ENCODE results near the gene MTG2. TPM values are rescaled to one million over a fixed set of nuclear protein-coding genes. Genes with fewer than 3 reads are reported as not detected.

MTG2 gene
- total and polyA plus RNA-seq, 2 of the 13 experiments (the other 11 are each of a cell fraction or from before 2014, with no cell fraction given) = 20.4 to 37.8 TPM

GRCh38 chr20:62143081-62143956 is 39.5 kb upstream of the MTG2 start, which contains the start of the genes PSMA7 and SS18L1 (continued):
- TF ChIP-seq ZBTB4 (CRISPR knock-in tag; IDR thresholded peaks at IDR 0.05; ENCODE audit: borderline replicate concordance) = no peak
- no peak for TF ChIP-seq ZFP37 (CRISPR knock-in tag; IDR thresholded peaks at IDR 0.05; ENCODE audit: borderline replicate concordance)
- TF ChIP-seq TIGD3 (CRISPR knock-in tag; IDR thresholded peaks at IDR 0.05; ENCODE audit: borderline replicate concordance) = no peak
- no peak for TF ChIP-seq CBX2 (IDR thresholded peaks at IDR 0.05; ENCODE audit: low read depth, low read length)
- TF ChIP-seq CBX2 (CRISPR knock-in tag; IDR thresholded peaks at IDR 0.05; ENCODE audit: low read depth) = no peak
- peak; percentile 35; the same call in 1 of the 2 replicates for TF ChIP-seq JDP2 (CRISPR knock-in tag; IDR thresholded peaks at IDR 0.05; ENCODE audit: borderline replicate concordance)
- no peak for TF ChIP-seq MEF2D (CRISPR knock-in tag; IDR thresholded peaks at IDR 0.05)
- no peak for TF ChIP-seq ZNF253 (CRISPR knock-in tag; IDR thresholded peaks at IDR 0.05; ENCODE audit: borderline replicate concordance)
- TF ChIP-seq ZZZ3 (CRISPR knock-in tag; IDR thresholded peaks at IDR 0.05; ENCODE audit: borderline replicate concordance) = peak; percentile 67; the same call in 1 of the 2 replicates
- 0 out of 2 replicates have a peak, but pooled peaks have one; percentile 9 for TF ChIP-seq STAG1 (CRISPR knock-in tag; IDR thresholded peaks at IDR 0.05)
- TF ChIP-seq ESRRA (CRISPR knock-in tag; IDR thresholded peaks at IDR 0.05; ENCODE audit: low read depth) = no peak; the same call in 1 of the 2 replicates
- TF ChIP-seq POLR2AphosphoS2 (IDR thresholded peaks at IDR 0.05; ENCODE audit: low read depth, low read length) = no peak
- no peak for TF ChIP-seq HNRNPL (IDR thresholded peaks at IDR 0.05; ENCODE audit: low read depth, low read length)
- no peak for TF ChIP-seq PCBP1 (IDR thresholded peaks at IDR 0.05; ENCODE audit: borderline replicate concordance, low read depth, low read length)
- no peak for TF ChIP-seq ZNF512 (CRISPR knock-in tag; IDR thresholded peaks at IDR 0.05)
- no peak for TF ChIP-seq ZNF670 (CRISPR knock-in tag; IDR thresholded peaks at IDR 0.05; ENCODE audit: borderline replicate concordance)
- TF ChIP-seq ZNF264 (CRISPR knock-in tag; IDR thresholded peaks at IDR 0.05) = no peak
- TF ChIP-seq MXD4 (CRISPR knock-in tag; IDR thresholded peaks at IDR 0.05) = peak; percentile 92; the same call in 1 of the 2 replicates
- TF ChIP-seq ZFP82 (CRISPR knock-in tag; IDR thresholded peaks at IDR 0.05; ENCODE audit: borderline replicate concordance) = peak; percentile 20; the same call in 1 of the 2 replicates
- TF ChIP-seq ZNF513 (CRISPR knock-in tag; conservative IDR thresholded peaks at IDR 0.05) = no peak
- no peak for TF ChIP-seq EHMT2 (IDR thresholded peaks at IDR 0.05; ENCODE audit: borderline replicate concordance, low read depth, low read length)

All from HepG2 (cell line).